GM18508 (cell line): Measurements from ENCODE around the gene CHST15.

Source experiments
- ATAC-seq: cut with Tn5 transposase; IDR thresholded peaks from one replicate; pipeline ENCODE4 v1.9.1; 2021; ENCODE audit warnings: moderate number of reproducible peaks; ENCODE audit not compliant: insufficient read depth, unreplicated experiment

Gene CHST15

DNA sequence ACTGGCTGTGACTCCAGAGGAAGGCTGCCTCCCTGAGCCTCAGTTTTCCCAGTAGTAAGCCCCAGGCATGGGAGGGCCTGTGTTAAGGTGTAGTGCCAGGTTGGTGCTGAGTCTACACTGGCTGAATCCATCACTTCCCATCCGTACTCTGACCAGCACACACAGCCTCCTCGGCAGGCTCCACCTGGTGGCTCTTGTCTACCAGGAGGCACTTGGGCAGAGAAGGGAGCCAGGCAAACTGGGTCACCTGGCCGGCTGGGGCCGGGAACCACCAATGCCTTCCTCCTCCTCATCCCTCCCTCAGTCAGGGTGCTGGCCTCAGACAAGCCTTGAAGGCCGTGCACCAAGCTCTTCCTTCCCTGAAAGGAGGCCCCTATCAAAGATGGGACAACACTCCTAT, 75.7 kb downstream of the CHST15 start:
- no peak for ATAC-seq

DNA sequence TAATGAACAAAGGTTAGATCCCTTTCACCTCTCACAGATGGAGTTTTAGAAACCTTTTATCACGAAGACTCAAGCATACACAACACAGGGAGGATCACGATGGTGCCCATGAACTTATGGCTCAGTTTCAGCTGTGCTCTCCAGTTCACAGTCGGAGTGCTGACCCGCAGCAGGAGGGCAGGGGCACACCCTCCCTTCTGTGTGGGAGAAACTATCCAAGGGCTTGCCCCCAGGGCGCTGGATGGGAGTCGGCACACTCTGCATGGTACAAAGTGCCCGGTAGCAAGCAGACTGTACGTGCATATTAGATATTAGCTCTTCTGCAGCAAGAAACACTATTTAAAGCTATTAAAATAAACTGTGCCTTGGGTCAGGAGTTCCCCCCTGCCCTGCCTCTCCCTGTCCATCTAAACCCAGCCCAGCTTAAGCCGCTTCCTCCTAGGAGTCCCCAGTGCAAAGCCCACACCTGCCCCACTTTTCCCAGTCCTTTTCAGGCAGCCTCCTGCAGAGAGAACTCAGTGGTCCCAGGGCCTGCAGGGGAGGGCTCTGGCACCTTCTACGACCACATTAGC, 76.5 kb downstream of the CHST15 start:
- ATAC-seq: no peak

DNA sequence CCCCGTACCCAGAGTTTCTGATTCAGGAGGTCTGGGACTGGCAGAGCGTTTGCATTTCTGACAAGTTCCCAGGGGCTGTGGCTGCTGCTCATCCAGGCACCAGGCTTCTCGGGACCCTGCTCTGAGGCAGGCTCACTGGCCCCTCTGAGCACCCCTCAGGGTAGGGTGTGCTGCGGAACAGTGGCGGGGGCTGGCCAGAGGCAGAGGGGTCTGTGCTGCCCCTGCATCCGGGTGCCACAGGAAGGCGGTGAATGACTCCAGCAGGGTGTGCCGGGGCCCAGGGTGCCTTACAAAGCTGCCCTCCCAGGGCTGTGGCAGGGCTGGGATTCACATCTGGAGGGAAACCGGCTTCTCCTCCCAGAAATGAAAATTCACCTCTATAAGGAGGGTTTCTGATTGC, 77.4 kb downstream of the CHST15 start:
- no peak for ATAC-seq

DNA sequence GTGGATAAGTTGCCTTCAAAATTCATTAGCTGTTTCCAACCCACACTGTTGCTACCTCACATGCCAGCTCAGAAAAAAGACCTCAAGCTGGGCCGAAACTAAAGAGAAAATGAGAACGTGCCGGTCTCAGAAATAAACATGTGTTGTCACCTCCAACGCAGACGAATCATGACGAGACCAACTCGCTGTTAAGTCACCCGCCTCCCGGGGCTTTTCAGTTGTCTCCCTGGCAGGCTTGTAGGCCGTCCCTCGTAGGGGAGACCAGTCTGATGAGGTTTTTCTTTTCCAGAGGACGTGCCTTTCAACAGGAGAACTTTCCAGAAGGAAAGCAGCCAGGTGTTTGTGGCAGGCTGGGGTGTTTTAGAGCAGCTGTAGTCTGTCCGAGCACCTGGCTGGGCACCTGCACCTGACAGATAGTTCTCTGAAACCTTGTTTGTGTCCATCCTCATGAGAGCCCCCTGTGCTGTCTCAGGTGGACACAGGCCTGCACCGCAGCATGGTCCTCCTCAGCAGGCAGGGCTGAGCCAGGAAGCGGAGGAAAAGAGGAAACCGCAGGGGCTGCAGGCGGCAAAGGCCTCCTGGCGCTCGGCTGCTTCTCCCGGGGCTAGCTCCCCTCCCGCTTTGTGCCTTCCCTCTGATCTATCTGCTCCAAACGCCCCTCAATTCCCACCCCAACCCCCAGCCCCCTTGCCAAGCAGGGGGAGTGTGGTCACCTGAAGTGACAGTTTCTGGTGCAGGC, 78.8 kb downstream of the CHST15 start:
- ATAC-seq: no peak

DNA sequence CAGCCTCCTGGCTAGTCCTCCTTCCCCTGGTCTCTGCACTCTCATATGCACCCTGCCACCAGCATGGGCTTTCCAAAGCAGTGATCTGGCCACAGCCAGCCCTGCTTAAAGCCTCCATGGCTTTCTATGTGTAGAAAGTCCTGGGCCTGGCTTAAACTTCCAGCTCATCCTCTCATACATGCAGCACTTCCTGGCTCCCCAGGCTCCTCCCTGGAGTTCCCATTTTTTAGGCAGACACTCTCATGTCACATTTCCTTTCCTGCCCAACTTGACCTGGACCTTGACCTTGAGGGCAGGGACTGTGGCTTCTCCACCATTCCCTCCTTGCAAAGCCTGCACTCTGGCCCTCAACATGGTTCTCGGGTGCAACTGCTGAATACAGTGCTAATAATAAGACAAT, 79.5 kb downstream of the CHST15 start:
- ATAC-seq: no peak

DNA sequence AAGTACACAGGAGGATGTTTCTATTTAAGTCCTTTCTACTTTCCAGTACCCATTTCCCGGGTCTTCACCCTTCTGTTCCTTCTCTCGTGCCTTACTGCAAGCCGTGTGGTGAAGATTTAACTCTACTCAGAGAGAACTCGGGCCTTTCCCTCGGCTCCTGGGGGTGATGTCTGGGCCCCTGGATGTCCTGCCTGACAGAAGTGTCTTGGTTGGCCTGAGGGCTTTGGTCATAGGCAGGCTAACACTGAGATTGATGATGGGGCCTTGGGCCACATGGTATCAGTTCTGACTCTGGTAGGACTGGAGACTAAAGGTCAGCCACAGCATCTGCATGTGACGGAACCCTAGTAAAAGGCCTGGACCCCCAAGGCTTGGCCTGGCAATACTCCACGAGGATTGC, 80.4 kb downstream of the CHST15 start:
- ATAC-seq: no peak

DNA sequence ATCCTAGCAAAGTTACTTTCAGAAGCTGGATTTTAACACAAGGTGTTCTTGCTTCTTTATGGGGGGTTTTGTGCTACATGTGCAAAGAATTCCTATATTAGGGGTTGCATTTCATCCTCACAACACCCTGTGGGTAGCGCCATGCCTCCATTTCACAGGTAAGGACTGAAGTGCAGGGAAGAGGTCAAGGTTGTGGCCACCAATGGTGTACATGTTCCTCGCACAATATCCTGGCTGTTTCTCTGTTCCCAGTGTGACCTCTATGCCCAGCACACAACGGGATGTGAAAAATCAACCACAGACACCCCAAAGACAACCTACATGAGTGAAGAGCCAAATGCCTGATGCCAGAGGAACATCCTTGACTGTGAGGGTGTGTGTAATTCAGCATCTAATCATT, 80.8 kb downstream of the CHST15 start:
- ATAC-seq: no peak

DNA sequence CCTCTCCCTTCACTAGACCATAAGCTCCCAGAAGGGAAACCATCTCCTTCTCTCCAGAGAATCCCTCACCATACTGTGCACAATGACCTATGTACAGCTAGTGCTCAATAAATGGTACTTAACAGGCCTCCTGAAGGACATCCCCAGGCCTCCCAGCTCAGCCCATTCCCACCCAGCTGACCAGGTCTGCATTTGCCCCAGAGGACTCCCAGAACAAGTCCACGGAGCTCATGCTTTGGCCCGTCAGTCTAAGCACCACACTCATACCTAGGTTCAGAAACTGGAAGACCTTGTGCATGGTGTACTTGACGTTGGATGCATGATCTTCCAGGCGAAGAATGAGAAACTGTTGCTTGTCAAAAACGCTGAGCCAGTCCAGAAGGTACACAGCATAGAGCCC, 81.3 kb downstream of the CHST15 start:
- ATAC-seq: no peak

DNA sequence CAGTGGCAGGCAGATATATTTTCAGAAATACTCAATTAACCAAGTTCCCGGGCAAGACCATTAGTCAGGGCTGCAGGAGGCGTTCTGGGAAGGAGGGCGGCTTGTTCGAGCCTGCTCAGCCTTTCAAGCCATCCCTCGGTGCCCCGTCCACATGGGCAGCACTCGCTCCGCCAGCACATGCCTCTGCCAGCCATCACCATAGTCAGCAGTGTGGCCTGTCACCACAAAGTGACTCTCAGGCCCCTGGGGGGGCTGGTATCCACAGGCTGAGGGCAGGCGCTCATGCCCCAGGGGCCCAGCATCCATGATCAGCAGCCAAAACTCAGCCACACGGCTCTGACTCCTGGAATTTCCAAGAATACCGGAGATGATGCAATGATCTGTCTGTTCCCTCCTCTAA, 81.9 kb downstream of the CHST15 start:
- ATAC-seq: no peak

DNA sequence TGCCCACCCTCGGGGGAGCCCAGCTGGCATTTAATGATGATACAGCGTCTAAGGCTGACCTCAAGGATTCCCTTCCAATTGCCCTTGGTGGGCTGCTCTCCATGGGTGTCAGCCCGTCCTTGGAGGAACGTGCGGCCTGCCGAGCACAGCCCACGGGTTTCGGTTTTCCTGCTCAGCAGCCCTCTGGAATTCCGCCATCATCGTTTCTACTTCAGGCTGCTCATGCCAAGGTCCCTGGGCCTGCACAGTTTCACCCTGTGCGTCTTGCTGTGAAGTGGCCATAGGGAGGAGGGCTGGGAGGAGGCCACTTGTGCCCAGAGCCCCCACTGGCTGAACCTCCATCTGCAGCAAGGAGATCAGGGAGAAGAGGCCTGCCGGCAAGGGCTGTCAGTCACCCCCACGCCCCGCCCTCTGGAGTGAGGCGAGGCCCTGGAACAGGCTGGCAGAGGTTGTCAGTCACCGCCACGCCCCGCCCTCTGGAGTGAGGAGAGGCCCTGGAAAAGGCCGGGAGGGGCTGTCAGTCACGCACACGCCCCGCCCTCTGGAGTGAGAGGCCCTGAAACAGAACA, 82.8 kb downstream of the CHST15 start:
- no peak for ATAC-seq

DNA sequence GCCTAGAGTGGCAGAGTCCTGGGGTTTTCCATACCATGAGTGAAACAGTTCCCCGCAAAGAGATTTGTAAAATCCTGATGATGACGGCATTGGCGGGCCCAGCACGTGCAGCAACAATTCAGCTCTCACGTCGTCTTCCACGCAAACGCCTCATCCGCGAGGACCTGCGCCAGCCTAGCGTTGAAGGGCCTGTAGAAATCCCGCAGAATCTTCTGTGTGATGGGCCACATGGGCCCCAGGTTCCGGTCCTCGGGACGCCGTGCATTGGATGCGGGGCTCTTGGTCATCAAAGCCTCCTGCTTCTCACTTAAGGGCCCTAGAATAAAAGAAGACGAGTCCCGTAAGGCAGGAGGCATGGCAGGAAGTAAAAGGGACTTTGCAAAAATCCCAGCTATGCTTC, 83.4 kb downstream of the CHST15 start:
- ATAC-seq: no peak

DNA sequence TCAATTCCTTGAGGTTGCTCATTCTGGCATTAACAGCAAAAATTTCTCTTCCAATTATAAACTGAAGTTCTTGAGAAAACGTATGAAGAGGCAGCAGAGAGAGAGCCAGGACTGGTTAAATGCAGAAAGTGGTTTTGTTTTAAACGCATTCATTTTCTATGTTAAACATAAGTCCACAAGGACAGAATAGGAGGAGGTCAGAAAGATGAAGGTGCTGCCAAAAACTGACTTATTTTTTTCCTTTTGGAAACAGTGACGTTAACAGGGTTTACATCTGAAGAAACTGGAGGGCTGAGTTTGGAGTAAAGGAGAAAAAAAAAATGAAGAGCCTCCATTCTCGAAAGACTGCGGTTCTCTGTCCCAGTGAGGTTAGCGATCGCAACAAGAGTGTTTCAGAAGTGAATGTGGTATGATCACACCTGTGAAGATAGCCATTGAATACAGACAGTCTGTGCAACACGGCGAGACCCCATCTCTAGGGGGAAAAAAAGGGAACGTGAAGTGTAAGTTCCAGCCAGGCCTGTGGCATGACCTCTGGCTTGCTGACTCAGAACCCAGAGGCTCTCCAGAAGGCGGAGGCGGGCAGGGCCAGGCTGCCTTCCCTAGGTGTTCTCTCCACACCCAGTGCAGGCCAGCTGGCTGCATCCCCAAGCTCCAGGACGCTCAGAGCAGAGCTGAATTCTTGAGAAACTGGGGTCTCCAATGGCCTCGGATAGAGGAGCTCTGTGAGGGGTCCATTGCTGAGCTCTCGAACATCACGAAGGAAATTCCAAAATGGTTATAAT, 84.0 kb downstream of the CHST15 start:
- ATAC-seq: no peak

DNA sequence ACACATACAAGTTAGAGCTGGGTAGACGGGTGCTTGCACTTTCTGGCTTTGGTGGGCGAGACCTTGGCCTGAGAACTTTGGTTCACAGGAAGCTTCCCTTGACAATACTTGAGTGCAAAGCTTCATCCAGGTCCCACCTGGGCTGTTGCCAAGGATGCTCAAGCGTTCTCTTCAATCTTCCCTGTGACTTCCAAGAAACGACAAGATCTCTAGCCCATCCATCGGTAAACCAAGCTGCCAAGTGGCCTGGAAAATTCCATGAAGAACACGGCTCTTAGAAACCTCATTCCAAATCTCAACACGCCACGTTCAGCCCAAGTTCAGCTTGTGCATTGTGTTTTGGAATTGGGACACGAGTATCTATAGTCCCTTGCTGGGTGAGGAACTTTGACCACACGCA, 84.7 kb downstream of the CHST15 start:
- ATAC-seq: no peak

DNA sequence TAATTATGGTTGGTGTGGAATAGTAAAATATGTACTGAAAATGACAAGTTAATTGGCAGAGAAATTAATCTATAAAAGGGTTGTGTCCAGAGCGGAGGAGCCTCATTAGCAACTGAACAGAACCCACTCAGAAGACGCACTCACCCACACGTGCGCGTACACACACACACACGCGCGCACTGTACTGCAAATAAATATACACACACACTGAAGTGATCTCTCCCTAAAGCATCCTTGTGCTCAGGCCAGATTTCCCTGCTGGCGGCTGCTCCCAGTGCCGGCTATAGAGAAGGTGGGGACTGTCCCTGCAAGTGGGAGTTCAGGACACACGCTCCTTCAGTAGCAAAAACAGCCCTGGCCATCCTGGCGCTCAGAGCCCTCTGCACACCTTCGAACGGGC, 85.2 kb downstream of the CHST15 start:
- no peak for ATAC-seq

DNA sequence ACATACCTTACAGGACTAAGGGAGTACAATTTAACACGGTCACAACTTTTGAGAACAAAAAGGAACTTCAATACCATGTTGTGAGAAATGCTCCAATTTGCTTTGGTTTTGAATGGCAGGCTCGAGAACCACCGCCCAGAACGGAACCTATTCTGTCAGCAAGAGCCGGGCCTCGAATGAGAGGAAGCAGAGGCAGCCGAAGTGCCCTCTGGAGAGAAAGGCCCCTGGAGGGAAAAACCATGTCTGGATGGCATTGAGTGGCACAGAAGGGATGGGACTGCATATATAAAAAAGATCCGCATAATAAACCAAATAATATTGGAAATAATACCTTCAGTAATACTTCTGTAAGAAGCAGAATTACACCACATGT, 85.6 kb downstream of the CHST15 start:
- ATAC-seq: no peak

DNA sequence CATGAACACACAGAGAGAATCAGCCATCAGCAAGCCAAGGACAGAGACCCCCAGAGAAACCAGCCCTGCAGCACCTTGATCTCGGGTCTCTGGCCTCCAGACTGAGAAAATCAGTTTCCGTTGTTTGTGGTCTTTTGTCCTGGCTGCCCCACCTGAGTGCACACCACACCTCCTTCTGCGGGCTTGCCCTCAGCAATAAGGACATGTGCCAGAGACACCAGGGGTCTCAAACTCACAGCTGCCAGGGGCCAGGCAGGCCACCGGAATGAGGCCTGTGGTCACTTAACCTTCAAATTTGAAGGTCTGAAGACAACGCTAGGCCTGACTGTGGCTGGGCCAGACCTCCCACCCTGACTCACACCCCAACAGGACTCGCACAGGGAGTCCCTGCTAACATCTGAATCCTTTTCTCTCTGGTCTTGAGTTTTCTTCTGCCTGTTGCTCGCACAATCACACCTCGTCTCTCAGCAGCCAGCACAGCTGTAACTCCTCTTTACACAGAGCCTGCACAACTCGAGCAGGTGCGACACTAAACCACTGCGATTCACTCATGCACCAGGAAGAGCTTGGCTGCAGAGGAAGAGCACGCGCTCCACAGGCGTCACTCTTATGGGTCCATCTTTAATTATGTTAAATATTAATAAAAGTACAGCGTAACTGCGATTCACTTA, 86.2 kb downstream of the CHST15 start:
- ATAC-seq: no peak

DNA sequence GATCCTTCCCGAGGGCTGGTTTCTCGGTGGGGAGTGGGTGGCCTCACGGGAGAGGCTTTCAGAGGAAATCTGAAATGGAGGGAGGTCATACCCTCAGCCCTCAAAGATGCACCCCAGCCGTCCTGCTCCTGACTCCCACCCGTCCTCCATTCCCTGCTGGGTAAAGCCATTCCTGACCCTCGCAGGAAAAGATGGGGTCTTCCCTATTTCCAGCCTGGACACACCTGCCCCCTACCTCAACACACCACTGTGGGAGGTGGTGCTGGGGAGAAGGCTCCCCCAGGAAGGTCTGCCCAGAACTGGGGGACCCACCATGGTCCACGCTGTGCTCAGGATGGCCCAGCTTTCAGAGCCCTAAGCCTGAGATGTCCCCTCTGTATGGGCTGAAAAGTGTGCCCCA, 86.9 kb downstream of the CHST15 start:
- ATAC-seq: no peak

DNA sequence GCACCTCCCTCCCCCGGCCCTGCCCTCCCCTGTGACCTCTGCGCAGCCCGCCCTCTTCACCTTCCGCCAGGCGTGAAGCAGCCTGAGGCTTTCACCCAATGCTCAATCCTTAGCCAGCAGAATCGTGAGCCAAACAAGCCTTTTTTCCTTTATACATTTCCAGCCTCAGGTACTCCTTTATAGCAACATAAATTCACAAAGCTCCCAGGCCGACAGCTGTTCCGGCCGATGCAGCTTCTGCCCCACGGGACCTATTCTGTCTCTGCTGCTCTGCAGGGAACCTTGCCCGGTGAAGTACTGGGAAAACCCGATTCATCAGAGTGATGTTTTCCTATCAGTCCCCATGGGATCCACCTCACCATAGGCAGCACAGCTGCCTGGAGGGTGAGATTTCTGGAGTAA, 87.4 kb downstream of the CHST15 start:
- ATAC-seq: no peak

DNA sequence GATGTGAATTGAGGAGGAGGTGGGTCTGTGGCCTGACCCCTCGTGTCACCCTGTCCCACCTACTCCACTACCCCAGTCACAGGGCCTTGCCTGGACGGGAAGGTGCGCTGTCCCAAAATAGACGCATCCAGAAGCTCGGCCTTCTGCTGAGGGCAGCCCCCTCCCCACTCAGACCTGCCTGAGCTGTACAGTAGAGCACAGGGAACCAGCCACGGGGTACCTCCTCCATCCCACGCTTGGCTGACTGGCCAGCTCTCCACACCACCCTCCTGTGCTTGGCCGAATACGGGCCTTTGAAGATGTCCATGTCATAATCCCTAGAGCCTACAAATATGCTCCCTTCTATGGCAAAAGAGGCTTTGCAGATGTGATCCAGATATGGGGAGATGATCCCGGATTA, 88.3 kb downstream of the CHST15 start:
- no peak for ATAC-seq

DNA sequence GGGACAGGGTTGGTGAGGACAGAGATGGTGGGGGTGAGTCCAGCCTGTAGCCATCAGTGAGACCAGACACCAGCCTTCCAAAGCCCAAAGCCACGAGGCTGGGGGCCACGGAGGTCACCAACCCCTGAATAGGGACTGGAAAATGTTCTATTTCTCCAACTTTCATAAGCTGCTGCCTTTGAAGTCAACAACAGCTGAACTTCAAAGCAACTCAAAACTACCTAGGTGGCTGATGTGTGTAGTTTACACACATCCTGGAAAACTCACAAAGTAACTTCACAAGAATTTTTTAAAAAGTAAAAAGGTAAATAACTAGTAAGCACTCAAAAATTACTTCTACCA, 88.8 kb downstream of the CHST15 start:
- no peak for ATAC-seq
